B cell (primary cell): ENCODE data around the gene SPTBN2. TPM values are rescaled to one million over a fixed set of nuclear protein-coding genes. Genes with fewer than 3 reads are reported as not detected.

Experiments
- ATAC-seq: fragments of 200-7000 bp; cut with Tn5 transposase; one replicate; pipeline ENCODE4 v1.10.0; 2021; ENCODE audit warnings: low read depth, mild to moderate bottlenecking, moderate number of reproducible peaks, moderate library complexity
- CTCF ChIA-PET: fragments of 350-600 bp; sonication (Branson Sonifier 250); formaldehyde crosslinking; loops from one replicate; lab custom pipeline; 2021; ENCODE audit warnings: antibody characterized with exemption, inconsistent platforms; lab: Charles Lee
- POLR2A ChIA-PET: fragments of 350-600 bp; sonication (Branson Sonifier 250); formaldehyde crosslinking; loops from one replicate; lab custom pipeline; 2021; ENCODE audit warnings: antibody characterized with exemption; lab: Charles Lee
- DNase-seq: peaks from one replicate; pipeline ENCODE4 v3.0.0; 2013
- H2AFZ ChIP-seq: 2 replicates; pipeline ENCODE4 v1.6.1; 2012; ENCODE audit warnings: mild to moderate bottlenecking, low read depth, low read length; ENCODE audit not compliant: insufficient read depth, poor library complexity, severe bottlenecking
- H3K27ac ChIP-seq, 2 donors: 1 replicate in 1 of 2; 2 replicates in 1 of 2; pipeline ENCODE4 v1.5.1; 2012 to 2013; ENCODE audit warnings: low read length in 2 of 2, mild to moderate bottlenecking in 2 of 2, moderate library complexity in 1 of 2
- H3K27me3 ChIP-seq, 4 experiments: fragments of 200-600 bp in 1 of 4; sonication (generic) in 1 of 4; replicated peaks in 1 of 4; 1 replicate in 2 of 4; 2 replicates in 2 of 4; pipeline versions ENCODE4 v1.6.1 to v1.7.0; 2013 to 2016; ENCODE audit warnings: low read length in 3 of 4, mild to moderate bottlenecking in 2 of 4, mixed read lengths in 1 of 4, moderate library complexity in 1 of 4; ENCODE audit not compliant: insufficient read depth in 4 of 4, control insufficient read depth in 3 of 4; ENCODE audit errors: control extremely low read depth in 1 of 4
- H3K36me3 ChIP-seq, 2 experiments: replicated peaks in 1 of 2; 1 replicate in 1 of 2; 2 replicates in 1 of 2; pipeline versions ENCODE4 v1.6.1 to v1.7.1; 2013; ENCODE audit warnings: low read length in 1 of 2; ENCODE audit not compliant: insufficient read depth in 2 of 2, control insufficient read depth in 1 of 2; ENCODE audit errors: control extremely low read depth in 1 of 2, extremely low read depth in 1 of 2
- H3K4me1 ChIP-seq, 2 donors: fragments of 200-600 bp in 1 of 2; sonication (generic) in 1 of 2; 1 replicate in 1 of 2; 2 replicates in 1 of 2; pipeline versions ENCODE4 v1.5.1 to v1.6.1; 2013 to 2017; ENCODE audit warnings: low read length in 2 of 2; ENCODE audit not compliant: control insufficient read depth in 2 of 2, insufficient read depth in 2 of 2
- H3K4me2 ChIP-seq: replicated peaks from 2 replicates; pipeline ENCODE3; 2012; ENCODE audit warnings: mild to moderate bottlenecking, low read depth, low read length; ENCODE audit not compliant: poor library complexity, severe bottlenecking
- H3K4me3 ChIP-seq, 5 experiments: fragments of 200-600 bp in 1 of 5; sonication (generic) in 1 of 5; 1 replicate in 3 of 5; 2 replicates in 2 of 5; pipeline versions ENCODE4 v1.5.1 to v1.7.0; 2011 to 2016; ENCODE audit warnings: low read length in 4 of 5, mild to moderate bottlenecking in 4 of 5, low read depth in 2 of 5, control low read depth in 1 of 5, moderate library complexity in 1 of 5; ENCODE audit not compliant: insufficient read depth in 1 of 5; ENCODE audit errors: control extremely low read depth in 1 of 5, extremely low read depth in 1 of 5
- H3K79me2 ChIP-seq: fragments of 200-600 bp; sonication (generic); one replicate; pipeline ENCODE4 v1.6.0; 2016; ENCODE audit warnings: low read length; ENCODE audit not compliant: control insufficient read depth, insufficient read depth
- H3K9ac ChIP-seq: fragments of 200-600 bp; sonication (generic); 2 replicates; pipeline ENCODE4 v1.6.1; 2017; ENCODE audit warnings: mild to moderate bottlenecking, low read length, moderate library complexity
- H3K9me3 ChIP-seq, 3 donors: one replicate each; pipeline versions ENCODE4 v1.6.1 to v1.7.1; 2013; ENCODE audit warnings: low read length in 2 of 3; ENCODE audit not compliant: control insufficient read depth in 2 of 3, insufficient read depth in 1 of 3; ENCODE audit errors: control extremely low read depth in 1 of 3
- H4K20me1 ChIP-seq: 2 replicates; pipeline ENCODE4 v1.6.0; 2012; ENCODE audit warnings: mild to moderate bottlenecking, low read length; ENCODE audit not compliant: insufficient read depth, control insufficient read depth, poor library complexity, severe bottlenecking
- H3K27ac Mint-ChIP-seq: one replicate; pipeline ENCODE4 v1.8.0; 2021; ENCODE audit warnings: mixed read lengths
- H3K27me3 Mint-ChIP-seq: one replicate; pipeline ENCODE4 v1.8.0; 2021; ENCODE audit warnings: mixed read lengths
- H3K4me1 Mint-ChIP-seq: one replicate; pipeline ENCODE4 v1.8.0; 2021; ENCODE audit warnings: mixed read lengths
- H3K4me3 Mint-ChIP-seq: one replicate; pipeline ENCODE4 v1.8.0; 2021; ENCODE audit warnings: mixed read lengths
- H3K9me3 Mint-ChIP-seq: one replicate; pipeline ENCODE4 v1.8.0; 2022; ENCODE audit warnings: mixed read lengths; ENCODE audit not compliant: insufficient read depth
- EZH2 ChIP-seq: IDR thresholded peaks from 2 replicates; pipeline ENCODE4 v1.6.1; 2012; ENCODE audit warnings: borderline replicate concordance, low read depth, mild to moderate bottlenecking, moderate library complexity, low read length; ENCODE audit not compliant: insufficient read depth, poor library complexity, severe bottlenecking
- WGBS: methylation state at CpG from one replicate; pipeline ENCODE4 v1.1.5; 2013; ENCODE audit warnings: missing lambda C conversion rate; ENCODE audit not compliant: insufficient coverage; 5-methylcytosine and 5-hydroxymethylcytosine counted together
- intact Hi-C: fragments of 100-400 bp; cut with micrococcal nuclease; formaldehyde crosslinking; loops from one replicate; pipeline ENCODE4 v1.10.0; 2022
- polyA plus RNA-seq: library from polyadenylated mRNA; depleted of rRNA; stranded (reverse); fragments of >200 nt; gene quantifications from 2 replicates; pipeline ENCODE4 v1.2.3, GENCODE V29; 2012
- total RNA-seq, 2 donors: library from RNA; stranded (reverse); fragments of 120-200 nt in 1 of 2; gene quantifications; 1 replicate in 1 of 2; 2 replicates in 1 of 2; pipeline versions ENCODE4 v1.2.3 to v1.2.4, GENCODE V29; 2013 to 2022
- TF ChIP-seq, protein P1 (sequence below): fragments of 200-600 bp; IDR thresholded peaks from one replicate; pipeline ENCODE4 v1.8.0; 2022; ENCODE audit warnings: antibody characterized with exemption, mild to moderate bottlenecking

SPTBN2 gene
- total and polyA plus RNA-seq, 2 donors (not counting 1 experiment from before 2014, with no cell fraction given) = 0.67 to 1.2 TPM

DNA sequence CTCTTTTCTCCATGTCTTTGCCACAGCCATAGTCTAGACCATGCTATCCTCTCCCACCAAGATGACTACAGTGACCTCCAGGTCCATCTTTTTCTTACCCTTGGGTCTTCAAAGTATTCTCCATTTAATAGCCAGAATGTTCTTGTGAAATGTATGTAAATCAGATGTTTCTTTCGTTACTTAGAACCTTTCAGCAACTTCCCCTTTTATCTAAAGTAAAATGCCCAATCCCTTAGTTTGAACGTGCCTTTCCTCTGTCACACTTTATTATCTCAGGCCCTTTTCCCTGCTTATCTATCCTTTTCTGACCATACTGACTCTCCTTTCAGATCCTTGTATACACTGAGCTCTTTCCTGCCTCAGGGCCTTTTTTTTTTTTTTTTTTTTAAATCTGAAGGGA is 69.3 kb downstream of the SPTBN2 start:
- intact Hi-C loops = loop anchor here (2.0 to 10.0 kb wide), 3 partner anchors 17 to 875 kb away; partner anchors contain the start of genes CCDC87, CCS and RBM4B
- CTCF ChIA-PET = interaction anchor here (0.7 to 3.9 kb wide), 11 partner anchors 8 to 168 kb away, joined by 3 to 18 read pairs (median 6); partner anchors contain the start of genes CCDC87, RBM4, RBM4B and ZDHHC24
- H3K4me2 ChIP-seq = peak overlapping the region; percentile 60
- no peaks in the 10 kb centered on the region for H3K9me3 Mint-ChIP-seq
- H3K9me3 ChIP-seq = no peaks in the 10 kb centered on the region
- peaks cover 11 to 31% of the 10 kb centered on the region in 2 experiments for H3K36me3 ChIP-seq
- TF ChIP-seq, protein P1, sequence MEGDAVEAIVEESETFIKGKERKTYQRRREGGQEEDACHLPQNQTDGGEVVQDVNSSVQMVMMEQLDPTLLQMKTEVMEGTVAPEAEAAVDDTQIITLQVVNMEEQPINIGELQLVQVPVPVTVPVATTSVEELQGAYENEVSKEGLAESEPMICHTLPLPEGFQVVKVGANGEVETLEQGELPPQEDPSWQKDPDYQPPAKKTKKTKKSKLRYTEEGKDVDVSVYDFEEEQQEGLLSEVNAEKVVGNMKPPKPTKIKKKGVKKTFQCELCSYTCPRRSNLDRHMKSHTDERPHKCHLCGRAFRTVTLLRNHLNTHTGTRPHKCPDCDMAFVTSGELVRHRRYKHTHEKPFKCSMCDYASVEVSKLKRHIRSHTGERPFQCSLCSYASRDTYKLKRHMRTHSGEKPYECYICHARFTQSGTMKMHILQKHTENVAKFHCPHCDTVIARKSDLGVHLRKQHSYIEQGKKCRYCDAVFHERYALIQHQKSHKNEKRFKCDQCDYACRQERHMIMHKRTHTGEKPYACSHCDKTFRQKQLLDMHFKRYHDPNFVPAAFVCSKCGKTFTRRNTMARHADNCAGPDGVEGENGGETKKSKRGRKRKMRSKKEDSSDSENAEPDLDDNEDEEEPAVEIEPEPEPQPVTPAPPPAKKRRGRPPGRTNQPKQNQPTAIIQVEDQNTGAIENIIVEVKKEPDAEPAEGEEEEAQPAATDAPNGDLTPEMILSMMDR = no peak
- no peak for TF ChIP-seq EZH2
- 0% methylated on average over 1 of the region's 2 CpGs for WGBS
- H3K27ac ChIP-seq = peak overlapping the region; percentile 65 to 69
- H4K20me1 ChIP-seq = peaks cover 41% of the 10 kb centered on the region
- peaks cover 29% of the 10 kb centered on the region for H3K4me1 Mint-ChIP-seq
- POLR2A ChIA-PET = interaction anchor here (0.6 to 1.7 kb wide), 5 partner anchors 17 to 53 kb away, joined by 3 to 9 read pairs (median 6); partner anchors contain the start of gene RBM4
- no peak overlapping the region for H2AFZ ChIP-seq
- peaks cover 85% of the 10 kb centered on the region for H3K79me2 ChIP-seq
- DNase-seq = peak; percentile 62
- H3K4me3 Mint-ChIP-seq = peak overlapping the region; percentile 78
- no peak for ATAC-seq
- peaks cover 30 to 34% of the 10 kb centered on the region in 2 donors for H3K4me1 ChIP-seq
- H3K9ac ChIP-seq = peak overlapping the region; percentile 9
- H3K27me3 Mint-ChIP-seq = no peaks in the 10 kb centered on the region
- H3K27ac Mint-ChIP-seq = peak overlapping the region; percentile 87
- H3K4me3 ChIP-seq = peak overlapping the region in 1 of 5 experiments; percentile 36
- no peaks in the 10 kb centered on the region for H3K27me3 ChIP-seq

DNA sequence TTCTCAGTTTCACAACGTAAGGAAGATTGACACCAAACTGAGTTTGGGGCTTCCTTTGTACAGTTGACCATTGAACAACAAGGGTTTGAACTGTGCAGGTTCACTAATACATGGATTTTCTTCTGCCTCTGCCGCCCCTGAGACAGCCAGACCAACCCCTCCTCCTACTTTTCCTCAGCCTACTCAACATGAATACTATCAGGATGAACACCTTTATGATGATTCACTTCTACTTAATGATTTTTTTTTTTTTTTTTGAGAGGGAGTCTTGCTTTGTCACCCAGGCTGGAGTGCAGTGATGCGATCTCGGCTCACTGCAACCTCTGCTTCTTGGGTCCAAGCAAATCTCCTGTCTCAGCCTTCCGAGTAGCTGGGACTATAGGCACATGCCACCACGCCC is 75.9 kb downstream of the SPTBN2 start:
- no peak overlapping the region for H3K4me3 Mint-ChIP-seq
- CTCF ChIA-PET = interaction anchor here (0.6 to 2.6 kb wide), 3 partner anchors 25 to 74 kb away, joined by 3 to 11 read pairs (median 3); partner anchors contain the start of gene RBM4B

More for the DNA sequence above, 75.9 kb downstream of the SPTBN2 start:
- TF ChIP-seq EZH2 = no peak
- TF ChIP-seq, protein P1 = no peak
- H3K9me3 ChIP-seq = no peaks in the 10 kb centered on the region
- WGBS = 100% methylated on average over 3 of the region's 6 CpGs
- peaks cover 0 to 58% of the 10 kb centered on the region in 2 experiments for H3K36me3 ChIP-seq
- ATAC-seq (no peak), DNase-seq (no peak)
- H3K4me2 ChIP-seq = no peak overlapping the region
- H4K20me1 ChIP-seq = peaks cover 48% of the 10 kb centered on the region
- Mint-ChIP-seq H3K9me3 (no peaks in the 10 kb centered on the region), H3K27ac (peak overlapping the region; percentile 15), H3K4me1 (peaks cover 17% of the 10 kb centered on the region), H3K27me3 (no peaks in the 10 kb centered on the region)
- no peaks in the 10 kb centered on the region for H3K27me3 ChIP-seq
- no peaks in the 10 kb centered on the region for H3K4me1 ChIP-seq
- H3K27ac ChIP-seq = no peak overlapping the region
- H2AFZ ChIP-seq = no peak overlapping the region
- intact Hi-C loops = loop anchor here (10.0 kb wide), 1 partner anchor 882 kb away; no protein-coding TSS in a partner anchor
- peaks cover 89% of the 10 kb centered on the region for H3K79me2 ChIP-seq
- H3K9ac ChIP-seq = no peak overlapping the region
- POLR2A ChIA-PET = interaction anchor here (0.6 kb wide), 1 partner anchor 59 kb away, joined by 3 read pairs; no protein-coding TSS in a partner anchor
- H3K4me3 ChIP-seq = no peak overlapping the region
